ENCODE data around the gene CARMIL3.
A peak's percentile ranks its signal among the peaks of the same experiment; 100 is the strongest.
"Not testable (repeated sequence)": the region's sequence is repeated elsewhere in the genome, so short reads cannot be mapped to it uniquely, and the experiment has no call there.

The CARMIL3 gene, protein sequence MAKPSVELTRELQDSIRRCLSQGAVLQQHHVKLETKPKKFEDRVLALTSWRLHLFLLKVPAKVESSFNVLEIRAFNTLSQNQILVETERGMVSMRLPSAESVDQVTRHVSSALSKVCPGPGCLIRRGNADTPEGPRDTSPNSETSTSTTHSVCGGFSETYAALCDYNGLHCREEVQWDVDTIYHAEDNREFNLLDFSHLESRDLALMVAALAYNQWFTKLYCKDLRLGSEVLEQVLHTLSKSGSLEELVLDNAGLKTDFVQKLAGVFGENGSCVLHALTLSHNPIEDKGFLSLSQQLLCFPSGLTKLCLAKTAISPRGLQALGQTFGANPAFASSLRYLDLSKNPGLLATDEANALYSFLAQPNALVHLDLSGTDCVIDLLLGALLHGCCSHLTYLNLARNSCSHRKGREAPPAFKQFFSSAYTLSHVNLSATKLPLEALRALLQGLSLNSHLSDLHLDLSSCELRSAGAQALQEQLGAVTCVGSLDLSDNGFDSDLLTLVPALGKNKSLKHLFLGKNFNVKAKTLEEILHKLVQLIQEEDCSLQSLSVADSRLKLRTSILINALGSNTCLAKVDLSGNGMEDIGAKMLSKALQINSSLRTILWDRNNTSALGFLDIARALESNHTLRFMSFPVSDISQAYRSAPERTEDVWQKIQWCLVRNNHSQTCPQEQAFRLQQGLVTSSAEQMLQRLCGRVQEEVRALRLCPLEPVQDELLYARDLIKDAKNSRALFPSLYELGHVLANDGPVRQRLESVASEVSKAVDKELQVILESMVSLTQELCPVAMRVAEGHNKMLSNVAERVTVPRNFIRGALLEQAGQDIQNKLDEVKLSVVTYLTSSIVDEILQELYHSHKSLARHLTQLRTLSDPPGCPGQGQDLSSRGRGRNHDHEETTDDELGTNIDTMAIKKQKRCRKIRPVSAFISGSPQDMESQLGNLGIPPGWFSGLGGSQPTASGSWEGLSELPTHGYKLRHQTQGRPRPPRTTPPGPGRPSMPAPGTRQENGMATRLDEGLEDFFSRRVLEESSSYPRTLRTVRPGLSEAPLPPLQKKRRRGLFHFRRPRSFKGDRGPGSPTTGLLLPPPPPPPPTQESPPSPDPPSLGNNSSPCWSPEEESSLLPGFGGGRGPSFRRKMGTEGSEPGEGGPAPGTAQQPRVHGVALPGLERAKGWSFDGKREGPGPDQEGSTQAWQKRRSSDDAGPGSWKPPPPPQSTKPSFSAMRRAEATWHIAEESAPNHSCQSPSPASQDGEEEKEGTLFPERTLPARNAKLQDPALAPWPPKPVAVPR (N-terminal part only)

DNA sequence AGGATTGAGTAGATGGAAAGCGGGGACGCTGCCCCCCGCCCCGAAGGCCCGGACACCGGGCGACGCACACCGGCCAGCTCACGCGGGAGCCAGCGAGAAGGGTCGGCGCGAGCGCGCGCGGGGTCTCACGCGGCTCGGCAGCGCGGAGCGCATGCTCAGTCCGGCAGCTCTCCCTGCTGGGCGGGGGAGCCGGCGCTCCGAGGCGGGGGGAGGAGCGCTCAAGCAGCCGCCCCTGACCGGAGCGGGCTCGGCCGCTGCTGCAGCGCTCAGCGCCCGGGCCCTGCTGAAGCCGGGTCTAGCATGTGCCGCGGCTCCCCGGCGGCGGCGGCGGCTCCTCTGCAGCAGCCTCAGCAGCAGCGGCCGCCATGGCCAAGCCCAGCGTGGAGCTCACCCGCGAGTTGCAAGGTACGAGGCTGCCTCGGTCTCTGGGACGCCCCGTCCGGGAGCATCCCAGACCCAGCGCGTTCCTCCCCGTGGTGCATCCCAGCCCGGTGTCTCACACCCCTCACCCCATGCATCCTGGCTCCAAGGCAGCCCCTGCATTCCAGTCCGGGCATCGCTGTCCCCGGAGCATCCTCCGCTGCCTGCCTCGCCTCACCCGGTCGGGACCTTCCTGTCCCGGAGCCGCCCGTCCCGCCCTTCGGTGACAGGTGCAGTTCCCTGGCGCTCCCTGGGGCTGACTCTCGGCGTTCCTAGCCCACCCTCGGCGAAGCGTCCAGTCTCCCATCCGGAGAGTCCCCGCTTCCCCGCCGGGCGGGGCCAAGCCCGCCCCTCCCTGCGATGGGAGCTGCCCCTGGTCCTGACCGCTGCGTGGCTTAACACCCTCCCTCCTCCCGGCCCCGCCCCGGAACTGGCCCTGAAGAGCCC lies at the start of gene CARMIL3:
Gene CARMIL3, plus strand, starts transcription at position 221 of the 867 bp plus-strand sequence. Its CDS starts 145 bp downstream, at position 366.
- DNase-seq: peak; percentile 14 to 18

DNA sequence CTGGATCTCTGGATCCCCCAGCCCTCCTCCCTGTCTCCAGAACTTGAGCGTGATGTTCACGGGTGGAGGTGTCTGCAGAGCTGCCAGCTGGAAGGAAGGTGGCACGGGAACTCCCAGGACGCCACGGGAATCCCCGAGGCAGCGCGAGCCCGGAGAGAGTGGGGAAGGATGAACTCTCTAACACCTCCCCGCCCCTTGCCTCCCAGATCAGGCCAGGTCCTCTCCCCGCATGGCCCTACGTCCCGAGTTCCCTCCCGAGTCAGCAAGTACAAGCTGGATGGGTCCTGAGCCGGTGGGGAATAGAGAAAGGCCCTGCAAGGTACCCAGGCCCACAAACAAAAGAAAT lies 45.4 kb upstream of the CARMIL3 start:
- DNase-seq: not testable (repeated sequence)

DNA sequence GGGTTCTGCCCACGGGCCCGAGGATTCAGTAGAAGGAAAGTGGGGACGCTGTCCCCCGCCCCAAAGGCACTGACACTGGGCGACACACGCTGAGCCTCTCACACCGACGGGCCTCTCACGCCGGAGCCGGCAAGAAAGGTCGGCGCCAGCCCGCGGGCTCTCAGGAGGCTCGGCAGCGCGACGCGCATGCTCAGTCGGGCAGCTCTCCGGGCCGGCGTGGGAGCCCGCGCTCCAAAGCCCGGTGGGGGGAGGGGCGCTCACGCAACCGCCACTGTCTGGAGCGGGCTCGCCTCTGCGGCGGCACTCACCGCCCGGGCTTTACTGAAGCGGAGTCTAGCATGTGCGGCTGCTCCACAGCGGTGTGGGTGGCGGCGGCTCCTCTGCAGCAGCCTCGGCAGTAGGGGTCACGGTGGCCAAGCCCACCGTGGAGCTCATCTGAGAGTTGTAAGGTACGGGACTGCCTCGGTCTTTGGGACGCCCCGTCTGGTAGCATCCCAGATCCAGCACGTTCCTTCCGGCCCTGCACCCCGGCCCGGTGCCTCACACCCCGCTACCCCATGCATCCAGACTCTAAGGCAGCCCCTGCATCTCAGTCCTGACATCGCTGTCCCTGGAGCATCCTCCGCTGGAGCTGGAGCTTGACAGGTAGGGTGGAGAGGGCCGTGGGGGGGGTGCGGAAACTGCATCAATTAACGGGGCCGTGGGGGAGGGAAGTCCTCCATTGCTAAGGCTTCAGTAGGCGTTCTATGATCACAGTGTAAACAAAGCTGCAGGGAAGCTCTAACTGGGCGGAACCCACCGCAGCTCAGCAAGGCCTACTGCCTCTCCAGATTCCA lies 44.8 kb upstream of the CARMIL3 start:
- not testable (repeated sequence) for DNase-seq

DNA sequence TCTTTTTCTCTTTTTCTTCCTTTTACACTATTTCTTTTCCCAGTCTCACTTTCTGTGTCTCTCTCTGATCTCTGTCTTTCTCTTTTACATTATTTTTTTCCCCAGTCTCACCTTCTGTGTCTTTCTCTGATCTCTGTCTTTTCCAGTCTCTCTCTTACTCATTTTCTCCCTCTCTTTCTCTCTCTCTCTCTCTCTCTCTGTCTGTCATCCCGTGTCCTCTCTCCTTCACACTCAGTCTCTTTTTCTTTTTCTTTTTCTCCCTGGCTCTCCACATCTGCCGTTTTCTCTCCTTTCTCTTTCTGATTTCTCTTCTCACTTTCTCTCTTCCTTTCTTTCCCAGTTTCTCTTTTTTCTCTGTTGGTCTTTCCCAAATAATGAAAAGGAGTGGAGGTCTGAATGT lies 40.8 kb upstream of the CARMIL3 start:
- no peak for DNase-seq

DNA sequence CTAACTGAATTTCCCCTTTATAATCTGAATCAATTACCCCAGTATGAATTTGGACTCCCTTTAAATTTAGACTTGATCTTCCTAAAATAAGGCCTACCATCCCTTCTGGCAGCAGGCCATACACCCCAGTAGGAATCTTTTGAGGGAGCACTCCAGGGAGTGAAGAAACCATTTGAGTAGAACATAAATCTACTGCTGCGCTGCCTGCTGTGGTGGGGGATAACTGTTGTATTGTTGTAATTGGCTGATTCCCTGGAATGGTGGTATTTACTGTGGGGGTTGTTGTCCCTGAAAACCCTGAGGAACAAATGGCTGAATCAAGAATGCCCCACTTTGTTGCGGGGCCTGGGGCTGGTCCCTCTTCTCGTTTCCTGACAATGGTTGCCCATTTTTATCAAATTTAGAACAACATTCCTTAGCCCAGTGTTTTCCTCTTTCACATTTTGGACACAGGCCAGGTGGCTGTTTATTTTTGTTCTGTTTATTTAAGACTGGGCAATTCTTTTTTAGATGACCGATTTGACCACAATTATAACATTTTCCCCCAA lies 39.0 kb upstream of the CARMIL3 start:
- DNase-seq: not testable (repeated sequence)

DNA sequence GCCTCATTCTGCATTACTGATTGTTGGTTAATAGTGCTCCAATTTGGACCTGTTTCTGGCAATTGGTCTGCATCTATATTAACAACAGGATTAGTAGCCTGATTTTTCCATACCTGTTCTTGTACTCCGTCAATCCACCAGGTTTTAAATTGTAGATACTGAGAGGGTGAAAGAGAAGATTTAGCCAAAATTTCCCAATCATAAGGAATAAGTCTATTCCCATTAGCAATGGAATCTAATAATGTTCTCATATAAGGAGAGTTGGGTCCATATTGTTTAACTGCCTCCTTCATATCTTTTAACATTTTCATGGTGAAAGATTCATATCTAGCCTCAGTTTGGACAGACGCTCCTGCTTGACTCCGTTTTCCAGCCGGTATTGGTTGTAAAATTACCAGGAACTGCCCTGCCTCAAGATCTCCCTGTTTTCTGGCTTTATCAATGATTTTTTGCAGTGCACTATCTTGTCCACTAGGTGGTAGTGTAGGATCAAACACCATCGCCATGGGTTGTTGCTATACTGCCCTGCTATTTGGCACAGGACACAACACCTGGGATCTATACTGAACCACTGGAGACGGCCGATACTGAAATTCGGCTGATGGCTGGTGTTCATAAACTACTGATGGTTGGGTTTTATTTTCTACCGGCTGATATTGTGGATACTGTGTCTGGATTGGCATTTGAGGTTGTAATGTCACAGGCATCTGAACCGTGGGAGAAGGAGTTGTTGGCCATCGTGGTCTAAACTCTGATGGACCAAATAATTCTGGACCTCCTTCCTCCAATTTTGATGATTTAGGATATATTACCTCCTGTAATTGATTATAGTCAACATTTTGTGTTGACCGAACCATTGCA lies 37.9 kb upstream of the CARMIL3 start:
- peak in 1 of 2 experiments; percentile 71 for DNase-seq

DNA sequence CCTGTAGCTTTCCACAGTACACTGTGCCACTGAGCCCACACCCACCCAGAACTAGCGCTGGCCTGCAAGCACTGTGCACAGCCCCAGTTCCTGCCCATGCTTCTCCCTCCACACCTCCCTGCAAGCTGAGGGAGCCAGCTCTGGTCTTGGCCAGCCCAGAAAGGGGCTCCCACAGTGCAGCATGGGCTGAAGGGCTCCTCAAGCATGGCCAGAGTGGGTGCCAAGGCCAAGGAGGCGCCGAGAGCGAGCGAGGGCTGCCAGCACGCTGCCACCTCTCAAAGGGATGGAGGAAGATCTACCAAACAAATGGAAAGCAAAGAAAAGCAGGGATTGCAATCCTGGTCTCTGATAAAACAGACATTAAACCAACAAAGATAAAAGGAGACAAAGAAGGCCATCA lies 36.1 kb upstream of the CARMIL3 start:
- not testable (repeated sequence) for DNase-seq

DNA sequence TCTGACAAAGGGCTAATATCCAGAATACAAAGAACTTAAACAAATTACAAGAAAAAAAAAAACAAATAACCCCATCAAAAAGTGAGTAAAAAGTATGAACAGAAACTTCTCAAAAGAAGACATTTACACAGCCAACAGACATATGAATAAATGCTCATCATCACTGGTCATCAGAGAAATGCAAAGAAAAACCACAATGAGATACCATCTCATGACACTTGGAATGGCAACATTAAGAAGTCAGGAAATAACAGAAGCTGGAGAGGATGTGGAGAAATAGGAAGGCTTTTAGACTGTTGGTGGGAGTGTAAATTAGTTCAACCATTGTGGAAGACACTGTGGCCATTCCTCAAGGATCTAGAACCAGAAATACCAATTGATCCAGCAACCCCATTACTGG lies 32.8 kb upstream of the CARMIL3 start:
- not testable (repeated sequence) for DNase-seq

DNA sequence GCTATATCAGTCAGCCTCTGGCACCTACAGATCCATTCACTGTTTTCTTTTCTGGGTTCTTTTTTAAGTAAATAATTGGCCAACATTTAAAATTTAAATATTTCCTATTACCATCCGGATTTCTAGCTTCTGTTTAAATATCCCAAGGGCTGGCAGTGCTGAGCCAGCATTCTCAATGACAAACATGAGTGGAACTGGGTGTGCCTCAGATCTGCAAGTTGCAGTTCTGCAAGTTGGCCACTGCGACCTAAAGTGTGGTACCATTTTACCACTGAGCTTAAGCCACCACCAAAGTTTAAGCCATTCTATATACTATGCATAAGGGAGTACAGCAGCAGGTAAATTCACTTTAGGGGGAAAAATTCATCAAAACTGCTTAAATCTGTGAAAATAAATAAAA lies 31.9 kb upstream of the CARMIL3 start:
- not testable (repeated sequence) for DNase-seq

DNA sequence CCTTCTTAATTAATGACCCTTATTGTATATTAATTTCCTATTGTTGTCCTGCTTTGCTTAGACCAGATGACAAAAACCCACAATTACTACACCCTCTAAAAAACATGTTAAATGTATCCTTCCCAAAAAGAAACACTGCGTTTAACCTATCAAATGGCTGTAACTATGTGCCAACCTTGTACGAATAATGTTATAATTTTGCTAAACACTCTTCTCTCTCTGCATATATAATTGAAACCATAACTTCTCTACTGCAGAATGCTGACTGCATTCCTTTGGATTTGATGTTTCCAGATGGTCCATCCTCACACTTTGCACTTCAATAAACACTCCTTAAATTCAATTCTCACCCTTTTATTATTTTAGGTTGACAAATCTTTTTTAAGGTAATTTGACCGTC lies 31.3 kb upstream of the CARMIL3 start:
- not testable (repeated sequence) for DNase-seq

DNA sequence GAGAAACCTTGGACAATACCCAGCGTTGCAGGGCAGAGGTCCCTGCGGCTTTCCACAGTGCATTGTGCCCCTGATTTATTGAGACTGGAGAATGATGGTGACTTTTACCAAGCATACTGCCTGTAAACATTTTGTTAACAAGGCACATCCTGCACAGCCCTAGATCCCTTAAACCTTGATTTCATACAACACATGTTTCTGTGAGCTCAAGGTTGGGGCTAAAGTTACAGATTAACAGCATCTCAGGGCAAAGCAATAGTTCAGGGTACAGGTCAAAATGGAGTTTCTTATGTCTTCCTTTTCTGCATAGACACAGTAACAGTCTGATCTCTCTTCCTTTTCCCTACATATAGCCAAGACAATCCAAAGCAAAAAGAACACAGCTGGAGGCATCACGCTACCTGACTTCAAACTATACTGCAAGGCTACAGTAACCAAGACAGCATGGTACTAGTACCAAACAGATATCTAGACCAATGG lies 26.8 kb upstream of the CARMIL3 start:
- not testable (repeated sequence) for DNase-seq

DNA sequence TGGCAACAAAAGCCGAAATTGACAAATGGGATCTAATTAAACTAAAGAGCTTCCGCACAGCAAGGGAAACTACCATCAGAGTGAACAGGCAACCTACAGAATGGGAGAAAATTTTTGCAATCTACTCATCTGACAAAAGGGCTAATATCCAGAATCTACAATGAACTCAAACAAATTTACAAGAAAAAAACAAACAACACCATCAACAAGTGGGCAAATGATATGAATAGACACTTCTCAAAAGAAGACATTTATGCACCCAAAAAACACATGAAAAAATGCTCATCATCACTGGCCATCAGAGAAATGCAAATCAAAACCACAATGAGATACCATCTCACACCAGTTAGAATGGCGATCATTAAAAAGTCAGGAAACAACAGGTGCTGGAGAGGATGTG lies 22.1 kb upstream of the CARMIL3 start:
- not testable (repeated sequence) for DNase-seq

DNA sequence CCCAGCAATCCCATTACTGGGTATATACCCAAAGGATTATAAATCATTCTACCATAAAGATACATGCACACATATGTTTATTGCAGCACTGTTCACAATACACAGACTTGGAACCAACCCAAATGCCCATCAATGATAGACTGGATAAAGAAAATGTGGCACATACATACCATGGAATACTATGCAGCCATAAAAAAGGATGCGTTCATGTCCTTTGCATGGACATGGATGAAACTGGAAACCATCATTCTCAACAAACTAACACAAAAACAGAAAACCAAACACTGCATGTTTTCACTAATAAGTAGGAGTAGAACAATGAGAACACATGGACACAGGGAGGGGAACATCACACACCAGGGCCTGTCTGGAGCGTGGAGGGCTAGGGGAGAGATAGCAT lies 20.5 kb upstream of the CARMIL3 start:
- DNase-seq: not testable (repeated sequence)

DNA sequence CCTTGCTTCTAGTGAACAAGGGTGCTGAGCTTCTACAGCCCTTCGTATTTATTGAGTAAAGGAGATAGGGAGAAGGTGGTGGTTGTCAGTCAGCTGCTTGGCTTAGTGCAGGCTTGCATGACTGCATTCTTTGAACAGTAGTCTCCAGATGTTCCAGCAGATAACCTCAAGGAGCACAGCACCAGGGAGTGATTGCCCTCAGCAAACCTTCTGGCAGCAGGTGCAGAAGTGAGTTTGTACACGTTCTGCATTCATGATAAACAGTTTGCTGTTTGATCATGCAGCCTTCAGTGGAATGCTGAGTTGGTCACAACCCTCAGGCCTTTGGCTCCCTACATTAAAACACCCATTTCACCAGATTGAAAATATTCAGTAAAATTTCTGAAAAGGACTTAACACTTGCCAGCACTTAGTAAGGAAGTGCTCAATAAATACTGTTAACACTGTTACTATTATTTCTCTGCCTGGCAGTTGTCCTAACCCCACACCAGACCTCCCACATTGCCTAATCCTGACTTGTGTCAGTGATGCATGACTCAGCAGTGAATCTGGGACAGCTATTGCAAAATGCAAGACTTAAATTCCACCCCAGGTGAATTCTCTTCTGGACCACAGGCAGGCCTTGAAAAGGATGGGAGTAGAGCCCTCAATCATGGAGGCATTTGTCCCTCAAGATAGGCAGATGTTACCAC lies 18.9 kb upstream of the CARMIL3 start:
- no peak for DNase-seq

DNA sequence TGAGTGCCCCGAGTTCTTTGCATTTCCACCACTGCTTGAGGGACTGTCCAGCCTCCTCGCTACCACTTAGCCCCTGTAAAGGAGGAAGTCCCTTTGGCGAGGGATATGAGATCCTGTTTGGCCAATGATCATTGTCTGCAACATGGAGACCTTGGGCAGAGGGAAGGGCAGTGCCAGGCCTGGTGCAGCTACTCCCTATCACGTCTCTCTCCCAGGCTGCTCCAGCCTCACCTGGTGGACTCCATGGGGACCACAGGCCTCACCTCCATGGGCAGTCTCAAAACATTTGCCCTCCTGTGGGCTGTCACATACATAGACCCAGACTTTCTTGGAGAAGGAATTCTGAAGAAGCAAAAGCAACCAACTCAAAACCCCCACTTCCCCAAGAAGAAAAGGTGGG lies 16.0 kb upstream of the CARMIL3 start:
- DNase-seq: not testable (repeated sequence)

DNA sequence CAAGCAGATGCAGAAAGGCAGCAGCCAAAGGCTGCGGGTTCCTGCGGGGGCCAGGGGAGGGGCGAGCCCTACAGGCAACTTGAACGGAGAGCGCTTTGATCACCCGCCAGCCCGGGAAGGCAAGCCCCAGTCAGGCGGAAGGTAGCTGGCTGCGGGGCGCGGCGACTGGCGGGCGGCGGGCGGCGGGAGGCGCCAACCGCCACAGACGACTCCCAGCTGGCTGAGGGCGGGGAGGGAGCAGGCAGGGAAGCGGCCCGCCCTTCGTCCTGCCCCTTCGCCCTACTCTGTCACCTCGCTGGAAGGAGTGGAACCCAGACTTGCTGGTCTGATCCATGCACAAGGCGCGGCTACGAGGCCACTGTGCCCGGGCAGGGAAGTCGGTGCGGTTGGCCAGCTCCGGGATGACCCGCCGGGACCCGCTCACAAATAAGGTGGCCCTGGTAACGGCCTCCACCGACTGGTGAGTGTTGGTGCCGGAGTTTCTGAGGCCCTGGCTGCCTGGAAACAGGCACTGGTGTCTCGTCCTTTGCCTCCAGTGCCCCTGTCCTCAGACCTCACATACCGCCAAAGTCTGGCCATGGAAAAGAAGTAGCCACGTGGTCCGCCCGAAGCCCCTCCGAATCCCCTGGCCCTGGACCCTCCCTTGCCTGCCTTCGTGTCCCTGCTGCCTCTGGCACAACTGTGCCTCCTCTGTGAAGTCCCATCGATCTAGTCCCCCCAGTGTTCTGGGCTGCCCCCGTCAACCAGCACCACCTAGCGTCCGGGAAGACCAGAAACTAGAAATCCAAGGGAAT lies 15.4 kb upstream of the CARMIL3 start:
- peak; percentile 36 to 81 for DNase-seq

DNA sequence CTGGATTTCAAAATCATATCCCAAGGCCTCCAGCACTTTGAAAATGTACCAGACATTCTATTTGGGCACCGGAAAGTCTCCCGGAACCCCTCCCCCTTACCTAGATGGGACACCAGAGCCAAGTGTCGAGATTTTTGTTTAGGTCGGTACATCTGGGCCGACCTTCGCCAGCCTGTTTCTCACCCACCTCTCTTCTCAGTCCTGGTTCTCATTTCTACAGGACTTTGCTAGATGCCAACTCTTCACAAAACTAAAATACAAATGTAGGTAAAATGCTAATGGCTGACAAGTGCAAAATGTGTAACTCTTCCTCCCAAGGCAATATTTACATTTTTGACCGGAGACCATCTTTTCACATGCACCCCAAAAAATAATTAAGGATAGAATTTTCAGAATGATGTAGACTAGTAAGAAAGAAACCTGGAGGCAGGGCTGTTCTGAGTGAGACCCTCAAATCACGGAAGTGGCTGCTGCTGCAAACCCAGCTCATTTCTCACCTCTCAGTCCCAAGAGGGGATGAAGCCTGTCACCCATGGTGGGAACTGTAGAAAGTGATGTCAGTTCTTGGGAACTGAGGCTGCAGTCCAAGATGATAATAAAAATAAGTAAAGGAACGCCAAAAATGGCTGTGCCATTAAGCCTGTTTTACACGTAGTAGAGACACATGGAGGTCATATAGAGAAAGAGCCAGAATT lies 14.7 kb upstream of the CARMIL3 start:
- DNase-seq: not testable (repeated sequence)
